Progenitor cell of endocrine pancreas (in vitro differentiated cells): ENCODE measurements around the gene STARD13. TPM values are rescaled to one million over a fixed set of nuclear protein-coding genes. Genes with fewer than 3 reads are reported as not detected.
"Not testable (repeated sequence)": the region's sequence is repeated elsewhere in the genome, so short reads cannot be mapped to it uniquely, and the experiment has no call there.

Source experiments
- DNase-seq: peaks from one replicate; pipeline ENCODE4 v3.0.0; 2021; ENCODE audit warnings: low spot score; ENCODE audit not compliant: unreplicated experiment
- H3K27ac Mint-ChIP-seq: 2 replicates; pipeline ENCODE4 v1.8.0; 2021; ENCODE audit warnings: mild to moderate bottlenecking, moderate library complexity, mixed read lengths
- H3K27me3 Mint-ChIP-seq: 2 replicates; pipeline ENCODE4 v1.8.0; 2021; ENCODE audit warnings: mixed read lengths
- H3K36me3 Mint-ChIP-seq: 2 replicates; pipeline ENCODE4 v1.8.0; 2022; ENCODE audit warnings: mixed read lengths; ENCODE audit not compliant: insufficient read depth
- H3K4me1 Mint-ChIP-seq: 2 replicates; pipeline ENCODE4 v1.8.0; 2021; ENCODE audit warnings: low read depth, mixed read lengths
- H3K4me3 Mint-ChIP-seq: 2 replicates; pipeline ENCODE4 v1.8.0; 2021; ENCODE audit warnings: low read depth, mild to moderate bottlenecking, moderate library complexity, mixed read lengths
- H3K9me3 Mint-ChIP-seq: 2 replicates; pipeline ENCODE4 v1.8.0; 2021; ENCODE audit warnings: low read depth, mixed read lengths
- total RNA-seq: library from RNA; stranded (reverse); gene quantifications from 2 replicates; pipeline ENCODE4 v1.2.1, GENCODE V29; 2021
- TF ChIP-seq, protein P1 (sequence below): fragments of 200-600 bp; sonication (generic); IDR thresholded peaks from one replicate; pipeline ENCODE4 v1.5.0; 2021; ENCODE audit warnings: antibody characterized with exemption, mild to moderate bottlenecking; ENCODE audit not compliant: unreplicated experiment

STARD13 gene
- total RNA-seq, 1 donor from 2014 or later = 11.7 TPM

GRCh38 chr13:33164331-33164730, 121.2 kb downstream of the STARD13 start:
- no peak overlapping the region for H3K4me3 Mint-ChIP-seq
- H3K27ac Mint-ChIP-seq = no peak overlapping the region
- H3K4me1 Mint-ChIP-seq = peaks cover 2% of the 10 kb centered on the region
- peaks cover 17% of the 10 kb centered on the region for H3K36me3 Mint-ChIP-seq
- no peaks in the 10 kb centered on the region for H3K27me3 Mint-ChIP-seq
- H3K9me3 Mint-ChIP-seq = peaks cover 13% of the 10 kb centered on the region
- DNase-seq = no peak
- TF ChIP-seq, protein P1, sequence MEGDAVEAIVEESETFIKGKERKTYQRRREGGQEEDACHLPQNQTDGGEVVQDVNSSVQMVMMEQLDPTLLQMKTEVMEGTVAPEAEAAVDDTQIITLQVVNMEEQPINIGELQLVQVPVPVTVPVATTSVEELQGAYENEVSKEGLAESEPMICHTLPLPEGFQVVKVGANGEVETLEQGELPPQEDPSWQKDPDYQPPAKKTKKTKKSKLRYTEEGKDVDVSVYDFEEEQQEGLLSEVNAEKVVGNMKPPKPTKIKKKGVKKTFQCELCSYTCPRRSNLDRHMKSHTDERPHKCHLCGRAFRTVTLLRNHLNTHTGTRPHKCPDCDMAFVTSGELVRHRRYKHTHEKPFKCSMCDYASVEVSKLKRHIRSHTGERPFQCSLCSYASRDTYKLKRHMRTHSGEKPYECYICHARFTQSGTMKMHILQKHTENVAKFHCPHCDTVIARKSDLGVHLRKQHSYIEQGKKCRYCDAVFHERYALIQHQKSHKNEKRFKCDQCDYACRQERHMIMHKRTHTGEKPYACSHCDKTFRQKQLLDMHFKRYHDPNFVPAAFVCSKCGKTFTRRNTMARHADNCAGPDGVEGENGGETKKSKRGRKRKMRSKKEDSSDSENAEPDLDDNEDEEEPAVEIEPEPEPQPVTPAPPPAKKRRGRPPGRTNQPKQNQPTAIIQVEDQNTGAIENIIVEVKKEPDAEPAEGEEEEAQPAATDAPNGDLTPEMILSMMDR = no peak

DNA sequence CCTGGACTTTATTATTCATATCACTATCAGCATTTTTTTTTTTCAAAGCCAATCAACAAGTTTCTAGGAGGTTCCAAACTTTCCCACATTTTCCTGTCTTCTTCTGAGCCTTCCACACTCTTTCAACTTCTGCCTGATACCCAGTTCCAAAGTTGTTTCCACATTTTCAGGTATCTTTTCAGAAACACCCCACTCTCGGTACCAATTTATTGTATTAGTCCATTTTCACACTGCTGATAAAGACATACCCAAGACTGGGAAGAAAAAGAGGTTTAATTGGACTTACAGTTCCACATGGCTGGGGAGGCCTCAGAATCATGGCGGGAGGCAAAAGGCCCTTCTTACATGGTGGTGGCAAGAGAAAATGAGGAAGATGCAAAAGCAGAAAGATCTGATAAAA, 122.8 kb downstream of the STARD13 start:
- Mint-ChIP-seq H3K9me3 (peaks cover 13% of the 10 kb centered on the region), H3K36me3 (peaks cover 17% of the 10 kb centered on the region)
- not testable (repeated sequence) for H3K27me3 Mint-ChIP-seq, H3K27ac Mint-ChIP-seq, H3K4me1 Mint-ChIP-seq, H3K4me3 Mint-ChIP-seq, DNase-seq

- H3K27ac Mint-ChIP-seq = no peak overlapping the region
- H3K27me3 Mint-ChIP-seq = no peaks in the 10 kb centered on the region
Observed at GRCh38 chr13:33158816-33159215, 126.7 kb downstream of the STARD13 start.

DNA sequence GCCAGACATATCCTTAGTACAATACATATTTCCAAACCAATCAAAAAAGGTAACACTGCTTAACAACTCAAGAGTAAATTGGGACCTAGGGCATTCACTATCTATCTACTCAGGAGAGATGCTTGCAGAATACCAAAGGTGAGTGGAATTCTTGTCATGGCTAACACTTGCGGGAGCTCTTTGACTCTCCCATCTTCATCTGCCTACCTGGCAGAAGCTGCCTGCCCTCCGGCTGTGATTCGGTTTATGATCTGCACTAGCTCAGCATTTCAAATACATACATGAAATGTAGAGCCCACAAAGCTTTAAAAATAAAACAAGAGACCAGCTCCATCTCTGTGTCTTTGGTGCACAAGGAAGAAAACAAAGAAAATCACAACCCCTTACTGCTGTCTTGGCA, 127.3 kb downstream of the STARD13 start:
- TF ChIP-seq, protein P1 = no peak
- peaks cover 12% of the 10 kb centered on the region for H3K36me3 Mint-ChIP-seq
- no peak overlapping the region for H3K4me3 Mint-ChIP-seq
- H3K9me3 Mint-ChIP-seq = peaks cover 13% of the 10 kb centered on the region
- H3K27ac Mint-ChIP-seq = no peak overlapping the region
- no peaks in the 10 kb centered on the region for H3K4me1 Mint-ChIP-seq
- DNase-seq = no peak
- no peaks in the 10 kb centered on the region for H3K27me3 Mint-ChIP-seq

More at GRCh38 chr13:33158816-33159215, 126.7 kb downstream of the STARD13 start:
- Mint-ChIP-seq H3K4me3 (no peak overlapping the region), H3K36me3 (peaks cover 12% of the 10 kb centered on the region), H3K4me1 (no peaks in the 10 kb centered on the region), H3K9me3 (peaks cover 13% of the 10 kb centered on the region)
- TF ChIP-seq, protein P1 = no peak
- no peak for DNase-seq

GRCh38 chr13:33154911-33155310, 130.6 kb downstream of the STARD13 start:
- no peaks in the 10 kb centered on the region for H3K9me3 Mint-ChIP-seq
- H3K4me1 Mint-ChIP-seq = no peaks in the 10 kb centered on the region
- no peaks in the 10 kb centered on the region for H3K27me3 Mint-ChIP-seq
- TF ChIP-seq, protein P1 = no peak
- DNase-seq = no peak
- H3K4me3 Mint-ChIP-seq = no peak overlapping the region
- H3K36me3 Mint-ChIP-seq = no peaks in the 10 kb centered on the region
- H3K27ac Mint-ChIP-seq = peak overlapping the region; percentile 47
